ENCODE data around the gene REG3A.

DNA sequence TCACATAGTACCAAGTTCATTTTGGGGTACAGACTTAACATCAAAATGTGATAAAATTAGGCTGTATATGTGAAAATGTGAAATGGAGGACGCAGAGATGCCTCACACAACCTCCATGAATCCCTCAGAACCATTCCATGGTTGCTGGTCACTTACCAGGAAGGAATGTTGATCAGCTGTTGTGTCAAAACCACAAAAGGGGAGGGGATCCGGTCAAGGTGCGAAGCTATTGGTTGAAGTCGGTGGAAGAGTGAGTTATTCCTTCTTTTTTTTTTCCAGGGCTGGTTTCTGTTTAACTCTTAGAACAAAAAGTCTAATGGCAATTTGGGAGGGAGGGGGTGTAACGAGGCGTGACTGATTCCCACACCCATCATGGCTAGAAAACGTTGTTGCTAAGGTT, 32.3 kb upstream of the REG3A start:
- TF ChIP-seq, protein P1, sequence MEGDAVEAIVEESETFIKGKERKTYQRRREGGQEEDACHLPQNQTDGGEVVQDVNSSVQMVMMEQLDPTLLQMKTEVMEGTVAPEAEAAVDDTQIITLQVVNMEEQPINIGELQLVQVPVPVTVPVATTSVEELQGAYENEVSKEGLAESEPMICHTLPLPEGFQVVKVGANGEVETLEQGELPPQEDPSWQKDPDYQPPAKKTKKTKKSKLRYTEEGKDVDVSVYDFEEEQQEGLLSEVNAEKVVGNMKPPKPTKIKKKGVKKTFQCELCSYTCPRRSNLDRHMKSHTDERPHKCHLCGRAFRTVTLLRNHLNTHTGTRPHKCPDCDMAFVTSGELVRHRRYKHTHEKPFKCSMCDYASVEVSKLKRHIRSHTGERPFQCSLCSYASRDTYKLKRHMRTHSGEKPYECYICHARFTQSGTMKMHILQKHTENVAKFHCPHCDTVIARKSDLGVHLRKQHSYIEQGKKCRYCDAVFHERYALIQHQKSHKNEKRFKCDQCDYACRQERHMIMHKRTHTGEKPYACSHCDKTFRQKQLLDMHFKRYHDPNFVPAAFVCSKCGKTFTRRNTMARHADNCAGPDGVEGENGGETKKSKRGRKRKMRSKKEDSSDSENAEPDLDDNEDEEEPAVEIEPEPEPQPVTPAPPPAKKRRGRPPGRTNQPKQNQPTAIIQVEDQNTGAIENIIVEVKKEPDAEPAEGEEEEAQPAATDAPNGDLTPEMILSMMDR (IDR thresholded peaks at IDR 0.05; ENCODE audit: control extremely low read depth in 1 of 3, insufficient read depth in 1 of 3, low read depth in 1 of 3, low read length in 3 of 3), result no peak
- TF ChIP-seq HDAC6 (IDR thresholded peaks at IDR 0.05; ENCODE audit: low read depth, low read length), result no peak
- TF ChIP-seq EP300 (IDR thresholded peaks at IDR 0.05; ENCODE audit: borderline replicate concordance in 1 of 2, low read depth in 2 of 2, low read length in 2 of 2), result no peak
- no peak for TF ChIP-seq EZH2 (IDR thresholded peaks at IDR 0.05; ENCODE audit: low read depth, low read length, severe bottlenecking)
- TF ChIP-seq, protein P2, sequence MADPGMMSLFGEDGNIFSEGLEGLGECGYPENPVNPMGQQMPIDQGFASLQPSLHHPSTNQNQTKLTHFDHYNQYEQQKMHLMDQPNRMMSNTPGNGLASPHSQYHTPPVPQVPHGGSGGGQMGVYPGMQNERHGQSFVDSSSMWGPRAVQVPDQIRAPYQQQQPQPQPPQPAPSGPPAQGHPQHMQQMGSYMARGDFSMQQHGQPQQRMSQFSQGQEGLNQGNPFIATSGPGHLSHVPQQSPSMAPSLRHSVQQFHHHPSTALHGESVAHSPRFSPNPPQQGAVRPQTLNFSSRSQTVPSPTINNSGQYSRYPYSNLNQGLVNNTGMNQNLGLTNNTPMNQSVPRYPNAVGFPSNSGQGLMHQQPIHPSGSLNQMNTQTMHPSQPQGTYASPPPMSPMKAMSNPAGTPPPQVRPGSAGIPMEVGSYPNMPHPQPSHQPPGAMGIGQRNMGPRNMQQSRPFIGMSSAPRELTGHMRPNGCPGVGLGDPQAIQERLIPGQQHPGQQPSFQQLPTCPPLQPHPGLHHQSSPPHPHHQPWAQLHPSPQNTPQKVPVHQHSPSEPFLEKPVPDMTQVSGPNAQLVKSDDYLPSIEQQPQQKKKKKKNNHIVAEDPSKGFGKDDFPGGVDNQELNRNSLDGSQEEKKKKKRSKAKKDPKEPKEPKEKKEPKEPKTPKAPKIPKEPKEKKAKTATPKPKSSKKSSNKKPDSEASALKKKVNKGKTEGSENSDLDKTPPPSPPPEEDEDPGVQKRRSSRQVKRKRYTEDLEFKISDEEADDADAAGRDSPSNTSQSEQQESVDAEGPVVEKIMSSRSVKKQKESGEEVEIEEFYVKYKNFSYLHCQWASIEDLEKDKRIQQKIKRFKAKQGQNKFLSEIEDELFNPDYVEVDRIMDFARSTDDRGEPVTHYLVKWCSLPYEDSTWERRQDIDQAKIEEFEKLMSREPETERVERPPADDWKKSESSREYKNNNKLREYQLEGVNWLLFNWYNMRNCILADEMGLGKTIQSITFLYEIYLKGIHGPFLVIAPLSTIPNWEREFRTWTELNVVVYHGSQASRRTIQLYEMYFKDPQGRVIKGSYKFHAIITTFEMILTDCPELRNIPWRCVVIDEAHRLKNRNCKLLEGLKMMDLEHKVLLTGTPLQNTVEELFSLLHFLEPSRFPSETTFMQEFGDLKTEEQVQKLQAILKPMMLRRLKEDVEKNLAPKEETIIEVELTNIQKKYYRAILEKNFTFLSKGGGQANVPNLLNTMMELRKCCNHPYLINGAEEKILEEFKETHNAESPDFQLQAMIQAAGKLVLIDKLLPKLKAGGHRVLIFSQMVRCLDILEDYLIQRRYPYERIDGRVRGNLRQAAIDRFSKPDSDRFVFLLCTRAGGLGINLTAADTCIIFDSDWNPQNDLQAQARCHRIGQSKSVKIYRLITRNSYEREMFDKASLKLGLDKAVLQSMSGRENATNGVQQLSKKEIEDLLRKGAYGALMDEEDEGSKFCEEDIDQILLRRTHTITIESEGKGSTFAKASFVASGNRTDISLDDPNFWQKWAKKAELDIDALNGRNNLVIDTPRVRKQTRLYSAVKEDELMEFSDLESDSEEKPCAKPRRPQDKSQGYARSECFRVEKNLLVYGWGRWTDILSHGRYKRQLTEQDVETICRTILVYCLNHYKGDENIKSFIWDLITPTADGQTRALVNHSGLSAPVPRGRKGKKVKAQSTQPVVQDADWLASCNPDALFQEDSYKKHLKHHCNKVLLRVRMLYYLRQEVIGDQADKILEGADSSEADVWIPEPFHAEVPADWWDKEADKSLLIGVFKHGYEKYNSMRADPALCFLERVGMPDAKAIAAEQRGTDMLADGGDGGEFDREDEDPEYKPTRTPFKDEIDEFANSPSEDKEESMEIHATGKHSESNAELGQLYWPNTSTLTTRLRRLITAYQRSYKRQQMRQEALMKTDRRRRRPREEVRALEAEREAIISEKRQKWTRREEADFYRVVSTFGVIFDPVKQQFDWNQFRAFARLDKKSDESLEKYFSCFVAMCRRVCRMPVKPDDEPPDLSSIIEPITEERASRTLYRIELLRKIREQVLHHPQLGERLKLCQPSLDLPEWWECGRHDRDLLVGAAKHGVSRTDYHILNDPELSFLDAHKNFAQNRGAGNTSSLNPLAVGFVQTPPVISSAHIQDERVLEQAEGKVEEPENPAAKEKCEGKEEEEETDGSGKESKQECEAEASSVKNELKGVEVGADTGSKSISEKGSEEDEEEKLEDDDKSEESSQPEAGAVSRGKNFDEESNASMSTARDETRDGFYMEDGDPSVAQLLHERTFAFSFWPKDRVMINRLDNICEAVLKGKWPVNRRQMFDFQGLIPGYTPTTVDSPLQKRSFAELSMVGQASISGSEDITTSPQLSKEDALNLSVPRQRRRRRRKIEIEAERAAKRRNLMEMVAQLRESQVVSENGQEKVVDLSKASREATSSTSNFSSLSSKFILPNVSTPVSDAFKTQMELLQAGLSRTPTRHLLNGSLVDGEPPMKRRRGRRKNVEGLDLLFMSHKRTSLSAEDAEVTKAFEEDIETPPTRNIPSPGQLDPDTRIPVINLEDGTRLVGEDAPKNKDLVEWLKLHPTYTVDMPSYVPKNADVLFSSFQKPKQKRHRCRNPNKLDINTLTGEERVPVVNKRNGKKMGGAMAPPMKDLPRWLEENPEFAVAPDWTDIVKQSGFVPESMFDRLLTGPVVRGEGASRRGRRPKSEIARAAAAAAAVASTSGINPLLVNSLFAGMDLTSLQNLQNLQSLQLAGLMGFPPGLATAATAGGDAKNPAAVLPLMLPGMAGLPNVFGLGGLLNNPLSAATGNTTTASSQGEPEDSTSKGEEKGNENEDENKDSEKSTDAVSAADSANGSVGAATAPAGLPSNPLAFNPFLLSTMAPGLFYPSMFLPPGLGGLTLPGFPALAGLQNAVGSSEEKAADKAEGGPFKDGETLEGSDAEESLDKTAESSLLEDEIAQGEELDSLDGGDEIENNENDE (IDR thresholded peaks at IDR 0.05; ENCODE audit: insufficient replicate concordance, low read length), result no peak
- TF ChIP-seq PHF8 (conservative IDR thresholded peaks at IDR 0.05; ENCODE audit: low read depth, low read length), result no peak
- no peak for TF ChIP-seq CREB1 (IDR thresholded peaks at IDR 0.05)

All from H1 (cell line).